HG03175 (cell line): ENCODE data around the gene IL1RL1.
"Not testable (repeated sequence)": the region's sequence is repeated elsewhere in the genome, so short reads cannot be mapped to it uniquely, and the experiment has no call there.

ENCODE experiments used
- ATAC-seq: cut with Tn5 transposase; IDR thresholded peaks from one replicate; pipeline ENCODE4 v1.9.1; 2021; ENCODE audit warnings: mild to moderate bottlenecking, moderate library complexity; ENCODE audit not compliant: unreplicated experiment

IL1RL1 gene

GRCh38 chr2:102291319-102292075 is 19.9 kb upstream of the IL1RL1 start:
- ATAC-seq = no peak

GRCh38 chr2:102294802-102295489 is 16.4 kb upstream of the IL1RL1 start:
- ATAC-seq = no peak

GRCh38 chr2:102295566-102295965 is 15.8 kb upstream of the IL1RL1 start:
- ATAC-seq = no peak

- ATAC-seq = no peak
Measured at GRCh38 chr2:102296449-102296848, 14.9 kb upstream of the IL1RL1 start.

- no peak for ATAC-seq
Measured at GRCh38 chr2:102297891-102298290, 13.5 kb upstream of the IL1RL1 start.

- no peak for ATAC-seq
Measured at GRCh38 chr2:102301867-102302362, 9.4 kb upstream of the IL1RL1 start.

- no peak for ATAC-seq
Measured at GRCh38 chr2:102302458-102302857, 8.9 kb upstream of the IL1RL1 start.

GRCh38 chr2:102303589-102303988 is 7.8 kb upstream of the IL1RL1 start:
- no peak for ATAC-seq

GRCh38 chr2:102304268-102304667 is 7.1 kb upstream of the IL1RL1 start:
- no peak for ATAC-seq

- no peak for ATAC-seq
Measured at GRCh38 chr2:102304711-102305611, 6.4 kb upstream of the IL1RL1 start.

GRCh38 chr2:102306125-102306524 is 5.2 kb upstream of the IL1RL1 start:
- no peak for ATAC-seq

- no peak for ATAC-seq
Measured at GRCh38 chr2:102313025-102313424, 1.7 kb downstream of the IL1RL1 start.

GRCh38 chr2:102313471-102313870 is 2.1 kb downstream of the IL1RL1 start:
- no peak for ATAC-seq

- no peak for ATAC-seq
Measured at GRCh38 chr2:102313950-102314349, 2.6 kb downstream of the IL1RL1 start.

GRCh38 chr2:102315921-102316320 is 4.6 kb downstream of the IL1RL1 start:
- ATAC-seq = no peak

GRCh38 chr2:102317715-102318114 is 6.4 kb downstream of the IL1RL1 start:
- ATAC-seq = no peak

GRCh38 chr2:102318437-102318836 is 7.1 kb downstream of the IL1RL1 start:
- no peak for ATAC-seq

- no peak for ATAC-seq
Measured at GRCh38 chr2:102321941-102322719, 10.8 kb downstream of the IL1RL1 start.

GRCh38 chr2:102324914-102325313 is 13.6 kb downstream of the IL1RL1 start:
- ATAC-seq = not testable (repeated sequence)

GRCh38 chr2:102331311-102331980 is 20.1 kb downstream of the IL1RL1 start:
- no peak for ATAC-seq
